A673 (cell line): ENCODE measurements around the gene CDH4. TPM values are rescaled to one million over a fixed set of nuclear protein-coding genes. Genes with fewer than 3 reads are reported as not detected.

Source experiments
- BruUV-seq: library from RNA; stranded (reverse); fragments of 400-500 nt; replicated peaks from 2 replicates; lab custom pipeline; 2021; lab: Mats Ljungman, UMichigan
- CTCF ChIA-PET: fragments of 300-600 bp; sonication (Branson Sonifier 250); formaldehyde crosslinking; loops from one replicate; lab custom pipeline; 2022; ENCODE audit warnings: antibody characterized with exemption; lab: Charles Lee
- POLR2A ChIA-PET: fragments of 300-600 bp; sonication (Branson Sonifier 250); formaldehyde crosslinking; loops from one replicate; lab custom pipeline; 2022; ENCODE audit warnings: antibody characterized with exemption; ENCODE audit not compliant: low non-redundant PET; lab: Charles Lee
- DNase-seq: peaks from one replicate; pipeline ENCODE4 v3.0.0-alpha.2; 2015; ENCODE audit warnings: low spot score
- H3K27ac ChIP-seq: fragments of 200-600 bp; sonication (generic); 2 replicates; pipeline ENCODE4 v1.5.1; 2016; ENCODE audit warnings: mixed run types, low read depth, mild to moderate bottlenecking, mixed read lengths, antibody characterized with exemption, low read length; ENCODE audit not compliant: poor library complexity, severe bottlenecking
- H3K27me3 ChIP-seq: fragments of 200-600 bp; sonication (generic); replicated peaks from 2 replicates; pipeline ENCODE4 v1.6.1; 2017; ENCODE audit warnings: mixed run types, low read depth, mild to moderate bottlenecking, mixed read lengths, antibody characterized with exemption, low read length; ENCODE audit not compliant: insufficient read depth, poor library complexity
- H3K36me3 ChIP-seq: fragments of 200-600 bp; sonication (generic); 2 replicates; pipeline ENCODE4 v1.6.1; 2016; ENCODE audit warnings: mixed run types, mild to moderate bottlenecking, mixed read lengths, antibody characterized with exemption, low read length; ENCODE audit not compliant: insufficient read depth, poor library complexity, severe bottlenecking
- H3K4me1 ChIP-seq: fragments of 200-600 bp; sonication (generic); 2 replicates; pipeline ENCODE4 v1.6.1; 2017; ENCODE audit warnings: mixed run types, mild to moderate bottlenecking, mixed read lengths, antibody characterized with exemption, low read length; ENCODE audit not compliant: insufficient read depth, poor library complexity, severe bottlenecking
- H3K4me3 ChIP-seq: fragments of 200-600 bp; sonication (generic); 2 replicates; pipeline ENCODE4 v1.5.1; 2016; ENCODE audit warnings: low read depth, mixed run types, mild to moderate bottlenecking, mixed read lengths, low read length; ENCODE audit not compliant: poor library complexity, severe bottlenecking
- H3K9me3 ChIP-seq: fragments of 200-600 bp; sonication (generic); 2 replicates; pipeline ENCODE4 v1.6.1; 2016; ENCODE audit warnings: mixed run types, low read depth, mild to moderate bottlenecking, mixed read lengths, antibody characterized with exemption, low read length; ENCODE audit not compliant: poor library complexity, severe bottlenecking
- CTCF ChIP-seq: fragments of 300-800, 200-600 bp; sonication (generic); conservative IDR thresholded peaks from 2 replicates; pipeline ENCODE4 v1.5.1; 2017; ENCODE audit warnings: low read depth, mild to moderate bottlenecking, antibody characterized with exemption, low read length, moderate library complexity, mixed read lengths
- EZH2 ChIP-seq: fragments of 200-600 bp; sonication (generic); IDR thresholded peaks from 2 replicates; pipeline ENCODE4 v1.6.1; 2017; ENCODE audit warnings: borderline replicate concordance, low read depth, mild to moderate bottlenecking, mixed read lengths, antibody characterized with exemption, low read length; ENCODE audit not compliant: poor library complexity, severe bottlenecking
- intact Hi-C: fragments of 100-400 bp; cut with micrococcal nuclease; formaldehyde crosslinking; loops from one replicate; pipeline ENCODE4 v1.10.0; 2022; ENCODE audit not compliant: unreplicated experiment
- total RNA-seq: library from RNA; stranded (reverse); gene quantifications from 2 replicates; pipeline ENCODE4 v1.2.3, GENCODE V29; 2021

The CDH4 gene
- total RNA-seq, 1 experiment from 2014 or later, result 8.3 TPM

- DNase-seq, result no peak
- intact Hi-C loops, result no loop called here
- TF ChIP-seq CTCF, result no peak
- no peak for TF ChIP-seq EZH2
- BruUV-seq, result no TSS peak
- Histone ChIP-seq H3K27ac (no peak overlapping the region), H3K36me3 (no peaks in the 10 kb centered on the region), H3K27me3 (no peaks in the 10 kb centered on the region), H3K9me3 (no peaks in the 10 kb centered on the region), H3K4me3 (no peak overlapping the region), H3K4me1 (peaks cover 13% of the 10 kb centered on the region)
- ChIA-PET CTCF (no interaction called here), POLR2A (no interaction called here)
These were observed 195.9 kb downstream of the CDH4 start for GRCh38 chr20:61447952-61448351.

- no peaks in the 10 kb centered on the region for H3K27me3 ChIP-seq
- CTCF ChIA-PET, result no interaction called here
- no peaks in the 10 kb centered on the region for H3K36me3 ChIP-seq
- H3K4me1 ChIP-seq, result peaks cover 15% of the 10 kb centered on the region
- intact Hi-C loops, result no loop called here
- no peak for TF ChIP-seq CTCF
- TF ChIP-seq EZH2, result no peak
- H3K4me3 ChIP-seq, result no peak overlapping the region
- no TSS peak for BruUV-seq
- no peaks in the 10 kb centered on the region for H3K9me3 ChIP-seq
- no peak overlapping the region for H3K27ac ChIP-seq
- no peak for DNase-seq
- POLR2A ChIA-PET, result no interaction called here
These were observed 196.3 kb downstream of the CDH4 start for GRCh38 chr20:61448386-61448785.

- no peak for DNase-seq
These were observed 197.1 kb downstream of the CDH4 start for GRCh38 chr20:61449057-61449609.

More at GRCh38 chr20:61449057-61449609, 197.1 kb downstream of the CDH4 start:
- Histone ChIP-seq H3K36me3 (no peaks in the 10 kb centered on the region), H3K27me3 (no peaks in the 10 kb centered on the region), H3K27ac (no peak overlapping the region), H3K4me3 (no peak overlapping the region), H3K9me3 (no peaks in the 10 kb centered on the region), H3K4me1 (peaks cover 14% of the 10 kb centered on the region)
- CTCF ChIA-PET, result no interaction called here
- POLR2A ChIA-PET, result no interaction called here
- intact Hi-C loops, result no loop called here
- BruUV-seq, result no TSS peak
- no peak for TF ChIP-seq CTCF
- no peak for TF ChIP-seq EZH2
